DND-41 (cell line): ENCODE results near the gene B3GLCT.

Experiments
- CTCF ChIP-seq: IDR thresholded peaks from 2 replicates; pipeline ENCODE4 v1.5.1; 2012; ENCODE audit warnings: borderline replicate concordance, low read length, moderate library complexity, mild to moderate bottlenecking; ENCODE audit not compliant: poor library complexity, severe bottlenecking; ENCODE audit errors: extremely low read depth
- EZH2 ChIP-seq: IDR thresholded peaks from 3 replicates; pipeline ENCODE4 v1.6.1; 2012; ENCODE audit warnings: borderline replicate concordance, low read depth, mild to moderate bottlenecking, moderate library complexity, low read length, inconsistent platforms; ENCODE audit not compliant: severe bottlenecking

GRCh38 chr13:31154939-31155338, 44.8 kb upstream of the B3GLCT start:
- no peak for TF ChIP-seq CTCF
- TF ChIP-seq EZH2 = no peak
